Measurements from ENCODE around the gene PROCA1. TPM values are rescaled to one million over a fixed set of nuclear protein-coding genes. Genes with fewer than 3 reads are reported as not detected.

Gene PROCA1
- total RNA-seq, 4 donors from 2014 or later: 1.2 to 6.0 (median 1.8) TPM

- TF ChIP-seq, protein P1, sequence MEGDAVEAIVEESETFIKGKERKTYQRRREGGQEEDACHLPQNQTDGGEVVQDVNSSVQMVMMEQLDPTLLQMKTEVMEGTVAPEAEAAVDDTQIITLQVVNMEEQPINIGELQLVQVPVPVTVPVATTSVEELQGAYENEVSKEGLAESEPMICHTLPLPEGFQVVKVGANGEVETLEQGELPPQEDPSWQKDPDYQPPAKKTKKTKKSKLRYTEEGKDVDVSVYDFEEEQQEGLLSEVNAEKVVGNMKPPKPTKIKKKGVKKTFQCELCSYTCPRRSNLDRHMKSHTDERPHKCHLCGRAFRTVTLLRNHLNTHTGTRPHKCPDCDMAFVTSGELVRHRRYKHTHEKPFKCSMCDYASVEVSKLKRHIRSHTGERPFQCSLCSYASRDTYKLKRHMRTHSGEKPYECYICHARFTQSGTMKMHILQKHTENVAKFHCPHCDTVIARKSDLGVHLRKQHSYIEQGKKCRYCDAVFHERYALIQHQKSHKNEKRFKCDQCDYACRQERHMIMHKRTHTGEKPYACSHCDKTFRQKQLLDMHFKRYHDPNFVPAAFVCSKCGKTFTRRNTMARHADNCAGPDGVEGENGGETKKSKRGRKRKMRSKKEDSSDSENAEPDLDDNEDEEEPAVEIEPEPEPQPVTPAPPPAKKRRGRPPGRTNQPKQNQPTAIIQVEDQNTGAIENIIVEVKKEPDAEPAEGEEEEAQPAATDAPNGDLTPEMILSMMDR (IDR thresholded peaks at IDR 0.05): no peak
- ATAC-seq (ENCODE audit: low FRiP score): no peak
These were observed 53.9 kb downstream of the PROCA1 start for GRCh38 chr17:28657756-28658155.

GRCh38 chr17:28655160-28655559 is 56.5 kb downstream of the PROCA1 start:
- ATAC-seq (ENCODE audit: low FRiP score) (no peak), DNase-seq (ENCODE audit: low spot score) (no peak)
- TF ChIP-seq, protein P1 (IDR thresholded peaks at IDR 0.05): no peak

More at GRCh38 chr17:28657756-28658155, 53.9 kb downstream of the PROCA1 start:
- no peak for DNase-seq (ENCODE audit: low spot score)

Small RNAs within 50 kb of the gene (small RNA-seq; reads per million reads assigned to genes)
- gene SNORD42A: not detected
- gene SNORD42B: not detected
- not detected for gene SNORD4A
- not detected for gene SNORD4B

Other genes with a start within 250 kb of the PROCA1 start
- not detected for gene SLC13A2, start 238.2 kb downstream of the PROCA1 start, total RNA-seq
- not detected for gene FOXN1, start 205.5 kb downstream of the PROCA1 start, total RNA-seq
- gene UNC119, start 159.3 kb downstream of the PROCA1 start, total RNA-seq: 10 to 100 TPM; 16.8 to 32.6 (median 24.6) TPM
- 10 to 100 TPM; 33.1 to 55.5 (median 45.2) TPM for gene PIGS, start 140.4 kb downstream of the PROCA1 start, total RNA-seq
- 10 to 100 TPM; 17.3 to 83.0 (median 33.6) TPM for gene ALDOC, start 135.0 kb downstream of the PROCA1 start, total RNA-seq
- 10 to 100 TPM in 1 of 4 donors, 1 to 10 TPM in 2, under 1 TPM in 1; 0.50 to 12.0 (median 4.5) TPM for gene SPAG5, start 112.9 kb downstream of the PROCA1 start, total RNA-seq
- gene RSKR, start 97.7 kb downstream of the PROCA1 start, total RNA-seq: 10 to 100 TPM in 1 of 4 donors, 1 to 10 TPM in 3; 3.6 to 10.6 (median 8.0) TPM
- gene BLTP2, start 66.7 kb downstream of the PROCA1 start, total RNA-seq: 100 to 1,000 TPM; 113 to 141 (median 121) TPM
- 10 to 100 TPM; 38.2 to 44.4 (median 41.5) TPM for gene SDF2, start 50.0 kb downstream of the PROCA1 start, total RNA-seq
- 10 to 100 TPM; 51.9 to 98.8 (median 63.1) TPM for gene SUPT6H, start 49.7 kb downstream of the PROCA1 start, total RNA-seq
- 100 to 1,000 TPM in 2 of 4 donors, 10 to 100 TPM in 2; 90.4 to 112 (median 101) TPM for gene RAB34, start 6.0 kb upstream of the PROCA1 start, total RNA-seq
- gene RPL23A, start 8.1 kb upstream of the PROCA1 start, total RNA-seq: 100 to 1,000 TPM; 568 to 719 (median 636) TPM
- gene TLCD1, start 14.3 kb upstream of the PROCA1 start, total RNA-seq: 1 to 10 TPM in 3 of 4 donors, not detected in 1; 2.1 to 5.2 (median 3.6) TPM
- gene NEK8, start 16.9 kb upstream of the PROCA1 start, total RNA-seq: 1 to 10 TPM; 1.9 to 3.4 (median 2.5) TPM
- gene TRAF4, start 32.1 kb upstream of the PROCA1 start, total RNA-seq: 10 to 100 TPM in 2 of 4 donors, 1 to 10 TPM in 2; 8.4 to 66.7 (median 30.7) TPM
- gene FAM222B, start 130.9 kb upstream of the PROCA1 start, total RNA-seq: 10 to 100 TPM; 12.2 to 19.0 (median 14.0) TPM
- gene ERAL1, start 143.1 kb upstream of the PROCA1 start, total RNA-seq: 10 to 100 TPM; 21.3 to 35.9 (median 27.8) TPM
- gene FLOT2, start 185.8 kb upstream of the PROCA1 start, total RNA-seq: 10 to 100 TPM; 51.1 to 95.0 (median 68.3) TPM
- 10 to 100 TPM in 1 of 4 donors, 1 to 10 TPM in 3; 5.0 to 11.3 (median 6.3) TPM for gene DHRS13, start 191.2 kb upstream of the PROCA1 start, total RNA-seq
- gene PHF12, start 239.6 kb upstream of the PROCA1 start, total RNA-seq: 10 to 100 TPM; 15.6 to 47.1 (median 27.6) TPM